HG02885 (cell line): ENCODE measurements around the gene OR5D13.

ENCODE experiments used
- ATAC-seq: cut with Tn5 transposase; IDR thresholded peaks from one replicate; pipeline ENCODE4 v1.9.1; 2021; ENCODE audit warnings: mild to moderate bottlenecking; ENCODE audit not compliant: unreplicated experiment, poor library complexity

OR5D13 gene

GRCh38 chr11:55773138-55773537 lies at the start of gene OR5D13:
OR5D13 (plus strand) TSS chr11:55773438; CDS start chr11:55773438, 0 bp downstream.
- no peak for ATAC-seq

- no peak for ATAC-seq
Observed at GRCh38 chr11:55726715-55727324, 46.4 kb upstream of the OR5D13 start.

- ATAC-seq, result peak; percentile 66
Observed at GRCh38 chr11:55732936-55733335, 40.3 kb upstream of the OR5D13 start.

GRCh38 chr11:55791606-55792005 lies 18.4 kb downstream of the OR5D13 start:
- no peak for ATAC-seq

- no peak for ATAC-seq
Observed at GRCh38 chr11:55793321-55793720, 20.1 kb downstream of the OR5D13 start.

GRCh38 chr11:55795256-55795655 lies 22.0 kb downstream of the OR5D13 start, which contains the start of gene OR5D14:
OR5D14 (plus strand) TSS chr11:55795556; CDS start chr11:55795556, 0 bp downstream.
- no peak for ATAC-seq

GRCh38 chr11:55806248-55806647 lies 33.0 kb downstream of the OR5D13 start:
- no peak for ATAC-seq

- ATAC-seq, result no peak
Observed at GRCh38 chr11:55811067-55811466, 37.8 kb downstream of the OR5D13 start, which contains the start of gene OR5L1. OR5L1 (plus strand) TSS chr11:55811367; CDS start chr11:55811467, 100 bp downstream.

- ATAC-seq, result no peak
Observed at GRCh38 chr11:55819330-55819729, 46.1 kb downstream of the OR5D13 start, which contains the start of gene OR5D18. OR5D18 (plus strand) TSS chr11:55819630; CDS start chr11:55819630, 0 bp downstream.
